NB4 (cell line): ENCODE data around the gene SLC37A1.

Experiments used
- POLR2A ChIP-seq: IDR thresholded peaks from 2 replicates; pipeline ENCODE4 v1.6.1; 2011; ENCODE audit warnings: mild to moderate bottlenecking; ENCODE audit not compliant: insufficient read length; ENCODE audit errors: extremely low read depth
- TF ChIP-seq, protein P1 (sequence below): IDR thresholded peaks from one replicate; pipeline ENCODE4 v1.5.1; 2012; ENCODE audit warnings: low read depth, low read length
- TF ChIP-seq, protein P2 (sequence below): IDR thresholded peaks from 2 replicates; pipeline ENCODE4 v1.6.1; 2011; ENCODE audit warnings: low read depth, low read length

DNA sequence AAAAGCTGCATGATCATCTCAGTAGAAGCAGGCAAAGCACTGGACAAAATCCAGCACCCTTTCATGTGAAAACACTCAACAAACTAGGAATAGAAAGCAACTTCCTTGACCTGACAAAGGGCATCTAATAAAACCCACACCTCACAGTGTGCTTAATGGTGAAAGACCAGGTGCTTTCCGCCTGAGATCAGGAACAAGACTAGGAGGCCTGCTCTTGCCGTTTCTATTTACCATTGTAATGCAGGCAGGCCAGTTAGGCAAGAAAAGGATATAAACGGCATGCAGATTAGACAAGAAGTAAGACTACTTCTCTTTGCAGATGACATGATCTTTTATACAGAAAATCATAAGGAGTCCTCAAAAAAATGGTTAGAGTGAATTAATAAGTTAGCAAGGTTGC lies 37.2 kb downstream of the SLC37A1 start:
- TF ChIP-seq, protein P1, sequence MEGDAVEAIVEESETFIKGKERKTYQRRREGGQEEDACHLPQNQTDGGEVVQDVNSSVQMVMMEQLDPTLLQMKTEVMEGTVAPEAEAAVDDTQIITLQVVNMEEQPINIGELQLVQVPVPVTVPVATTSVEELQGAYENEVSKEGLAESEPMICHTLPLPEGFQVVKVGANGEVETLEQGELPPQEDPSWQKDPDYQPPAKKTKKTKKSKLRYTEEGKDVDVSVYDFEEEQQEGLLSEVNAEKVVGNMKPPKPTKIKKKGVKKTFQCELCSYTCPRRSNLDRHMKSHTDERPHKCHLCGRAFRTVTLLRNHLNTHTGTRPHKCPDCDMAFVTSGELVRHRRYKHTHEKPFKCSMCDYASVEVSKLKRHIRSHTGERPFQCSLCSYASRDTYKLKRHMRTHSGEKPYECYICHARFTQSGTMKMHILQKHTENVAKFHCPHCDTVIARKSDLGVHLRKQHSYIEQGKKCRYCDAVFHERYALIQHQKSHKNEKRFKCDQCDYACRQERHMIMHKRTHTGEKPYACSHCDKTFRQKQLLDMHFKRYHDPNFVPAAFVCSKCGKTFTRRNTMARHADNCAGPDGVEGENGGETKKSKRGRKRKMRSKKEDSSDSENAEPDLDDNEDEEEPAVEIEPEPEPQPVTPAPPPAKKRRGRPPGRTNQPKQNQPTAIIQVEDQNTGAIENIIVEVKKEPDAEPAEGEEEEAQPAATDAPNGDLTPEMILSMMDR = no peak
- TF ChIP-seq, protein P2, sequence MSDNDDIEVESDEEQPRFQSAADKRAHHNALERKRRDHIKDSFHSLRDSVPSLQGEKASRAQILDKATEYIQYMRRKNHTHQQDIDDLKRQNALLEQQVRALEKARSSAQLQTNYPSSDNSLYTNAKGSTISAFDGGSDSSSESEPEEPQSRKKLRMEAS = no peak
- TF ChIP-seq POLR2A = no peak
